Keratinocyte (primary cell): ENCODE measurements around the gene BCAM. TPM values are rescaled to one million over a fixed set of nuclear protein-coding genes. Genes with fewer than 3 reads are reported as not detected.
"Not testable (repeated sequence)": the region's sequence is repeated elsewhere in the genome, so short reads cannot be mapped to it uniquely, and the experiment has no call there.

Experiments used
- DNase-seq: peaks from one replicate; pipeline ENCODE4 v3.0.0-alpha.2; 2011; ENCODE audit warnings: low read depth, missing footprints, low spot score
- FAIRE-seq: peaks from 2 replicates; lab custom pipeline; 2011; peaks lifted over from hg19 to GRCh38; lab: Jason Lieb, UNC
- H2AFZ ChIP-seq: 2 replicates; pipeline ENCODE4 v1.6.0; 2012; ENCODE audit warnings: low read length, control low read depth, inconsistent platforms; ENCODE audit not compliant: control insufficient read depth
- H3K27ac ChIP-seq: 2 replicates; pipeline ENCODE4 v1.5.1; 2011; ENCODE audit warnings: low read length; ENCODE audit not compliant: control insufficient read depth, insufficient read depth
- H3K27me3 ChIP-seq: 3 replicates; pipeline ENCODE4 v1.6.0; 2011; ENCODE audit warnings: low read length; ENCODE audit not compliant: control insufficient read depth, insufficient read depth; ENCODE audit errors: extremely low read depth
- H3K36me3 ChIP-seq, 2 experiments: 2 replicates in 1 of 2; 3 replicates in 1 of 2; pipeline ENCODE4 v1.5.1; 2011; ENCODE audit warnings: low read length in 2 of 2, mild to moderate bottlenecking in 1 of 2; ENCODE audit not compliant: control insufficient read depth in 2 of 2, insufficient read depth in 2 of 2; ENCODE audit errors: extremely low read depth in 1 of 2
- H3K4me1 ChIP-seq: 3 replicates; pipeline ENCODE4 v1.5.1; 2011; ENCODE audit warnings: low read length; ENCODE audit not compliant: control insufficient read depth, insufficient read depth; ENCODE audit errors: extremely low read depth
- H3K4me2 ChIP-seq: 3 replicates; pipeline ENCODE4 v1.6.0; 2011; ENCODE audit warnings: low read depth, low read length; ENCODE audit not compliant: control insufficient read depth, insufficient read depth; ENCODE audit errors: extremely low read depth
- H3K4me3 ChIP-seq, 3 experiments: fragments of 200-600 bp in 1 of 3; sonication (generic) in 1 of 3; 2 replicates in 2 of 3; 3 replicates in 1 of 3; pipeline ENCODE4 v1.5.1; 2011 to 2016; ENCODE audit warnings: low read length in 3 of 3, mild to moderate bottlenecking in 3 of 3, control low read depth in 2 of 3, inconsistent platforms in 1 of 3, low read depth in 1 of 3, mixed read lengths in 1 of 3, mixed run types in 1 of 3, moderate library complexity in 1 of 3; ENCODE audit not compliant: control insufficient read depth in 2 of 3, insufficient read depth in 2 of 3; ENCODE audit errors: extremely low read depth in 1 of 3
- H3K79me2 ChIP-seq: 2 replicates; pipeline ENCODE4 v1.6.0; 2012; ENCODE audit warnings: low read length; ENCODE audit not compliant: control insufficient read depth, insufficient read depth
- H3K9ac ChIP-seq: 3 replicates; pipeline ENCODE4 v1.6.0; 2011; ENCODE audit warnings: low read length; ENCODE audit not compliant: control insufficient read depth, insufficient read depth; ENCODE audit errors: extremely low read depth
- H3K9me1 ChIP-seq: 3 replicates; pipeline ENCODE4 v1.6.0; 2011; ENCODE audit warnings: low read length; ENCODE audit not compliant: control insufficient read depth, insufficient read depth; ENCODE audit errors: extremely low read depth
- H3K9me3 ChIP-seq: 2 replicates; pipeline ENCODE4 v1.5.1; 2012; ENCODE audit warnings: low read depth, low read length; ENCODE audit not compliant: control insufficient read depth
- H4K20me1 ChIP-seq: 3 replicates; pipeline ENCODE4 v1.6.0; 2011; ENCODE audit warnings: low read length; ENCODE audit not compliant: control insufficient read depth, insufficient read depth; ENCODE audit errors: extremely low read depth
- CTCF ChIP-seq, 3 experiments: IDR thresholded peaks in 1 of 3; conservative IDR thresholded peaks in 1 of 3; optimal IDR thresholded peaks in 1 of 3; 2 replicates in 2 of 3; 3 replicates in 1 of 3; pipeline versions ENCODE3 to v1.5.1; 2011; ENCODE audit warnings: low read length in 3 of 3, mild to moderate bottlenecking in 3 of 3, moderate library complexity in 2 of 3, control low read depth in 1 of 3, inconsistent platforms in 1 of 3; ENCODE audit not compliant: insufficient read depth in 2 of 3; ENCODE audit errors: extremely low read depth in 1 of 3
- EZH2 ChIP-seq: IDR thresholded peaks from one replicate; pipeline ENCODE4 v1.6.1; 2012; ENCODE audit warnings: inconsistent platforms, mild to moderate bottlenecking, low read length, moderate library complexity
- dilution Hi-C: fragments of 300-500 bp; cut with MboI; formaldehyde crosslinking; loops from one replicate; pipeline ENCODE4 v1.7.0; 2020; ENCODE audit warnings: low sequenced_read_pairs; ENCODE audit not compliant: extremely low pct_ligation_motif_present
- polyA plus RNA-seq, 5 experiments: library from polyadenylated mRNA; depleted of rRNA in 3 of 5; stranded (reverse) in 3 of 5; stranded (forward) in 1 of 5; unstranded in 1 of 5; fragments of >200 nt; gene quantifications; 1 replicate in 1 of 5; 2 replicates in 3 of 5; 3 replicates in 1 of 5; pipeline versions ENCODE4 v1.2.1 to v1.2.3, GENCODE V29; 2011 to 2012; ENCODE audit warnings: missing spikeins in 2 of 5, low read depth in 1 of 5, low replicate concordance in 1 of 5

The BCAM gene
- polyA plus RNA-seq, 1 donor (not counting 4 experiments of a cell fraction or from before 2014, with no cell fraction given) = 13.6 TPM

- FAIRE-seq (no peak), DNase-seq (no peak)
- TF ChIP-seq EZH2 (no peak), CTCF (optimal IDR thresholded peaks at IDR 0.05 in 1 of 3, IDR thresholded peaks at IDR 0.05 in 1 of 3, conservative IDR thresholded peaks at IDR 0.05 in 1 of 3; ENCODE audit: extremely low read depth in 1 of 3, insufficient read depth in 2 of 3, low read length in 3 of 3) (no peak)
- dilution Hi-C loops = no loop called here
- no peaks in the 10 kb centered on the region for H3K9me3 ChIP-seq
- H4K20me1 ChIP-seq = no peaks in the 10 kb centered on the region
- H3K9me1 ChIP-seq = no peaks in the 10 kb centered on the region
- no peak overlapping the region for H3K4me2 ChIP-seq
- H3K9ac ChIP-seq = no peak overlapping the region
- no peak overlapping the region for H3K27ac ChIP-seq
- H3K4me3 ChIP-seq = no peak overlapping the region
- H3K79me2 ChIP-seq = peaks cover 17% of the 10 kb centered on the region
- no peaks in the 10 kb centered on the region for H3K4me1 ChIP-seq
- H3K27me3 ChIP-seq = no peaks in the 10 kb centered on the region
- no peak overlapping the region for H2AFZ ChIP-seq
- peaks cover 0 to 3% of the 10 kb centered on the region in 2 experiments for H3K36me3 ChIP-seq
These were observed 48.9 kb downstream of the BCAM start for GRCh38 chr19:44857837-44858236.

- H3K4me2 ChIP-seq, H3K36me3 ChIP-seq, H3K4me1 ChIP-seq, dilution Hi-C loops, FAIRE-seq, H3K9ac ChIP-seq, H2AFZ ChIP-seq, H3K9me1 ChIP-seq, H3K79me2 ChIP-seq, H3K4me3 ChIP-seq, H3K9me3 ChIP-seq, H4K20me1 ChIP-seq, DNase-seq, H3K27ac ChIP-seq, H3K27me3 ChIP-seq: not testable (repeated sequence)
These were observed 52.7 kb downstream of the BCAM start for GRCh38 chr19:44861576-44861975.

GRCh38 chr19:44863990-44864389 is 55.1 kb downstream of the BCAM start:
- Histone ChIP-seq H3K9me1 (no peaks in the 10 kb centered on the region), H3K4me1 (no peaks in the 10 kb centered on the region), H3K4me3 (no peak overlapping the region), H3K27me3 (no peaks in the 10 kb centered on the region), H3K36me3 (peaks cover 5 to 9% of the 10 kb centered on the region in 2 experiments), H2AFZ (no peak overlapping the region), H3K79me2 (peaks cover 4% of the 10 kb centered on the region), H3K27ac (no peak overlapping the region), H3K9ac (no peak overlapping the region), H4K20me1 (no peaks in the 10 kb centered on the region), H3K9me3 (no peaks in the 10 kb centered on the region), H3K4me2 (no peak overlapping the region)
- DNase-seq (no peak), FAIRE-seq (no peak)
- TF ChIP-seq CTCF (optimal IDR thresholded peaks at IDR 0.05 in 1 of 3, IDR thresholded peaks at IDR 0.05 in 1 of 3, conservative IDR thresholded peaks at IDR 0.05 in 1 of 3; ENCODE audit: extremely low read depth in 1 of 3, insufficient read depth in 2 of 3, low read length in 3 of 3) = no peak
- no peak for TF ChIP-seq EZH2
- dilution Hi-C loops = no loop called here
